ENCODE data around the gene REXO1.

The REXO1 gene

DNA sequence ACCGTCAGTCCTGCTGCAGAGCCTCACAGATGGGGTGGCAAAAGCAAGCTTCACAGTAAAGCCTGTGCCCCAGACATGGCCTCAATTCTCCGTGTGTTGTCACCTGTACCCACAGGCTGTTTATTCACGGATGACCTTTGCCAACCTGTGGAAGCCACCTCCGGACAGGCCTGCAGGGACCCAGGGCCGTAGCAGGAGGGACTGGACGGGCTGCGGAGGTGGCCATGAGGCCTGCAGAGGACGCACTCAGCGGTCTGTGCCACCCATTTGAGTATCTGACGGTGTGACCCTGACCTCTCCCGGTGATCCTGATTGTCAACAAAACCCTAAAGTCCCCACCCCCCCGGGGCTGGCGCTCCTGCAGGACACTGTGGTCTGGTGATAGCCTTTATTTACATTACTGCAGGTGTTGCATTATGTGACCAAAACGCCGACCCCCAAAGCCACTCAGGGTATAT is 22.9 kb upstream of the REXO1 start:
- H3K9me3 ChIP-seq (ENCODE audit: insufficient read depth, low read length, severe bottlenecking): no peaks in the 10 kb centered on the region
- no peak overlapping the region for H2AFZ ChIP-seq (ENCODE audit: low read depth, low read length)
- H3K27me3 ChIP-seq (ENCODE audit: insufficient read depth, low read length, poor library complexity): no peaks in the 10 kb centered on the region
- ATAC-seq (ENCODE audit: insufficient read depth, low read depth) (no peak), DNase-seq (no peak)
- TF ChIP-seq, protein P1, sequence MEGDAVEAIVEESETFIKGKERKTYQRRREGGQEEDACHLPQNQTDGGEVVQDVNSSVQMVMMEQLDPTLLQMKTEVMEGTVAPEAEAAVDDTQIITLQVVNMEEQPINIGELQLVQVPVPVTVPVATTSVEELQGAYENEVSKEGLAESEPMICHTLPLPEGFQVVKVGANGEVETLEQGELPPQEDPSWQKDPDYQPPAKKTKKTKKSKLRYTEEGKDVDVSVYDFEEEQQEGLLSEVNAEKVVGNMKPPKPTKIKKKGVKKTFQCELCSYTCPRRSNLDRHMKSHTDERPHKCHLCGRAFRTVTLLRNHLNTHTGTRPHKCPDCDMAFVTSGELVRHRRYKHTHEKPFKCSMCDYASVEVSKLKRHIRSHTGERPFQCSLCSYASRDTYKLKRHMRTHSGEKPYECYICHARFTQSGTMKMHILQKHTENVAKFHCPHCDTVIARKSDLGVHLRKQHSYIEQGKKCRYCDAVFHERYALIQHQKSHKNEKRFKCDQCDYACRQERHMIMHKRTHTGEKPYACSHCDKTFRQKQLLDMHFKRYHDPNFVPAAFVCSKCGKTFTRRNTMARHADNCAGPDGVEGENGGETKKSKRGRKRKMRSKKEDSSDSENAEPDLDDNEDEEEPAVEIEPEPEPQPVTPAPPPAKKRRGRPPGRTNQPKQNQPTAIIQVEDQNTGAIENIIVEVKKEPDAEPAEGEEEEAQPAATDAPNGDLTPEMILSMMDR (IDR thresholded peaks at IDR 0.05; ENCODE audit: borderline replicate concordance, extremely low read depth, low read length, poor library complexity, severe bottlenecking): no peak
- TF ChIP-seq EZH2 (IDR thresholded peaks at IDR 0.05; ENCODE audit: borderline replicate concordance, low read depth, low read length, severe bottlenecking): no peak
- no peak overlapping the region for H3K4me3 ChIP-seq (ENCODE audit: low read depth in 1 of 2, low read length in 2 of 2)
- H3K79me2 ChIP-seq (ENCODE audit: insufficient read depth, low read length): peaks cover 62% of the 10 kb centered on the region
- no peak overlapping the region for H3K4me2 ChIP-seq (ENCODE audit: insufficient read depth, low read length)
- H4K20me1 ChIP-seq (ENCODE audit: insufficient read depth, low read length): peaks cover 36% of the 10 kb centered on the region
- peaks cover 26% of the 10 kb centered on the region for H3K4me1 ChIP-seq (ENCODE audit: insufficient read depth, low read length)
- no peak overlapping the region for H3K9ac ChIP-seq (ENCODE audit: low read depth, low read length)
- no peak overlapping the region for H3K27ac ChIP-seq (ENCODE audit: low read length)
- peaks cover 28% of the 10 kb centered on the region for H3K36me3 ChIP-seq (ENCODE audit: insufficient read depth, low read length)

DNA sequence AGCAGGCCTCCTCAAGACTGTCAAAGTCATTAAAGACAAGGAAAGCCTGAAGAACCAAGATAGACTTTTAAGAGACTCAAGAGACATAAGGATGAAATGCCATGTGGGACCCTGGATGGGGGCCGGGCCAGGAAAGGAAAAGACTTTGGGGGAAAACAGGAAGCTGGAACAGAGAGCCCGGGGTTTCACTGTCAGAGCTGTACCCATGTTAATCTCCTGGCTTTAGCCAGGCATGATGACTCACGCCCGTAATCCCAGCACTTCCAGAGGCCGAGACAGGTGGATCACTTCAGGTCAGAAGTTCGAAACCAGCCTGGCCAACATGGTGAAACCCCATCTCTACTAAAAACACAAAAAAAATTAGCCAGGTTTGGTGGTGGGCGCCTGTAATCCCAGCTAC is 20.7 kb upstream of the REXO1 start:
- peaks cover 26% of the 10 kb centered on the region for H4K20me1 ChIP-seq (ENCODE audit: insufficient read depth, low read length)
- peaks cover 22% of the 10 kb centered on the region for H3K36me3 ChIP-seq (ENCODE audit: insufficient read depth, low read length)
- no peak overlapping the region for H2AFZ ChIP-seq (ENCODE audit: low read depth, low read length)
- TF ChIP-seq, protein P1 (IDR thresholded peaks at IDR 0.05; ENCODE audit: borderline replicate concordance, extremely low read depth, low read length, poor library complexity, severe bottlenecking): no peak
- no peaks in the 10 kb centered on the region for H3K9me3 ChIP-seq (ENCODE audit: insufficient read depth, low read length, severe bottlenecking)
- DNase-seq (no peak), ATAC-seq (ENCODE audit: insufficient read depth, low read depth) (no peak)
- no peak overlapping the region for H3K27ac ChIP-seq (ENCODE audit: low read length)
- H3K4me3 ChIP-seq (ENCODE audit: low read depth in 1 of 2, low read length in 2 of 2): no peak overlapping the region
- no peak overlapping the region for H3K9ac ChIP-seq (ENCODE audit: low read depth, low read length)
- no peaks in the 10 kb centered on the region for H3K27me3 ChIP-seq (ENCODE audit: insufficient read depth, low read length, poor library complexity)
- peaks cover 28% of the 10 kb centered on the region for H3K4me1 ChIP-seq (ENCODE audit: insufficient read depth, low read length)
- H3K4me2 ChIP-seq (ENCODE audit: insufficient read depth, low read length): no peak overlapping the region
- H3K79me2 ChIP-seq (ENCODE audit: insufficient read depth, low read length): peaks cover 53% of the 10 kb centered on the region

DNA sequence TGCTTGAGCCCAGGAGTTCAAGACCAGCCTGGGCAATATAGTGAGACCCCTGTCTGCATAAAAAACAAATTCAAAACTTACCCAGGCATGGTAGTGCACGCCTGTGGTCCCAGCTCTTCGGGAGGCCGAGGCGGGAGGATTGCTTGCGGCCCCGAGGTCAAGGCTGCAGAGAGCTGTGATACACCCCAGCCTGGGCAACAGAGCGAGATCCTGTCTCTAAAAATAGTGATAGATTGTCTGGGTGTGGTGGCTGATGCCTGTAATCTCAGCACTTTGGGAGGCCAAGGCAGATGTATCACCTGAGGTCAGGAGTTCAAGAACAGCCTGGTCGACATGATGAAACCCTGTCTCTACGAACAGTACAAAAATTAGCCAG is 19.1 kb upstream of the REXO1 start:
- Histone ChIP-seq H3K9ac (ENCODE audit: low read depth, low read length) (no peak overlapping the region), H4K20me1 (ENCODE audit: insufficient read depth, low read length) (peaks cover 13% of the 10 kb centered on the region), H3K79me2 (ENCODE audit: insufficient read depth, low read length) (peaks cover 43% of the 10 kb centered on the region), H3K27ac (ENCODE audit: low read length) (no peak overlapping the region), H3K36me3 (ENCODE audit: insufficient read depth, low read length) (peaks cover 7% of the 10 kb centered on the region), H3K4me3 (ENCODE audit: low read depth in 1 of 2, low read length in 2 of 2) (no peak overlapping the region), H3K27me3 (ENCODE audit: insufficient read depth, low read length, poor library complexity) (no peaks in the 10 kb centered on the region), H3K9me3 (ENCODE audit: insufficient read depth, low read length, severe bottlenecking) (no peaks in the 10 kb centered on the region), H3K4me2 (ENCODE audit: insufficient read depth, low read length) (no peak overlapping the region), H2AFZ (ENCODE audit: low read depth, low read length) (no peak overlapping the region), H3K4me1 (ENCODE audit: insufficient read depth, low read length) (peaks cover 17% of the 10 kb centered on the region)
- TF ChIP-seq, protein P1 (IDR thresholded peaks at IDR 0.05; ENCODE audit: borderline replicate concordance, extremely low read depth, low read length, poor library complexity, severe bottlenecking): no peak
- no peak for TF ChIP-seq EZH2 (IDR thresholded peaks at IDR 0.05; ENCODE audit: borderline replicate concordance, low read depth, low read length, severe bottlenecking)
- DNase-seq (no peak), ATAC-seq (ENCODE audit: insufficient read depth, low read depth) (no peak)
